AG09309 (cell line): ENCODE measurements around the gene BEAN1.
"Not testable (repeated sequence)": the region's sequence is repeated elsewhere in the genome, so short reads cannot be mapped to it uniquely, and the experiment has no call there.

ENCODE experiments used
- DNase-seq: peaks from one replicate; pipeline ENCODE4 v3.0.0-alpha.2; 2010; ENCODE audit warnings: low read depth
- H3K4me3 ChIP-seq: 2 replicates; pipeline ENCODE4 v1.5.1; 2011; ENCODE audit warnings: mild to moderate bottlenecking, low read depth, low read length, moderate library complexity; ENCODE audit not compliant: control insufficient read depth
- TF ChIP-seq, protein P1 (sequence below): IDR thresholded peaks from 2 replicates; pipeline ENCODE4 v1.5.1; 2011; ENCODE audit warnings: mild to moderate bottlenecking, low read depth, low read length, inconsistent platforms; ENCODE audit not compliant: insufficient read depth, control insufficient read depth; ENCODE audit errors: missing control alignments

The BEAN1 gene

DNA sequence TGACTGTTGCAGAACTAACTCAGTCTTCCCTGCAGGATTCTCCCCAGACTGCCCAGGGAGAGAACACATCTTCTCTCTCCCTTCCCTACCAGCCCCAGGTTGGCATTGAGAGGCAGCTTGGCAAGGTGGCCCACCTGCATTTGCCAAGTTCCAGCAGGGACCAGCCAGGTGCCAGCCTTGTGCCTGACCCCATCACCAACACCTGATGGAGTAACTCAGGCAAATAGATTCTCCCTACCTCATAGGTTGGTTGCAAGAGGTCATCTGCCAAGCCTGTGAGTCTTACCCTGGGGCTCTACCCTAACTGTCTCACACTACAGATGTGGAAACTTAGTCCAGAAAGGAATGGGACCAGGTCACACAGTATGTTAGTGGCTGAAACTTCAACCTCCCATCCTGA lies 20.4 kb downstream of the BEAN1 start:
- DNase-seq: no peak
- H3K4me3 ChIP-seq: no peak overlapping the region
- TF ChIP-seq, protein P1, sequence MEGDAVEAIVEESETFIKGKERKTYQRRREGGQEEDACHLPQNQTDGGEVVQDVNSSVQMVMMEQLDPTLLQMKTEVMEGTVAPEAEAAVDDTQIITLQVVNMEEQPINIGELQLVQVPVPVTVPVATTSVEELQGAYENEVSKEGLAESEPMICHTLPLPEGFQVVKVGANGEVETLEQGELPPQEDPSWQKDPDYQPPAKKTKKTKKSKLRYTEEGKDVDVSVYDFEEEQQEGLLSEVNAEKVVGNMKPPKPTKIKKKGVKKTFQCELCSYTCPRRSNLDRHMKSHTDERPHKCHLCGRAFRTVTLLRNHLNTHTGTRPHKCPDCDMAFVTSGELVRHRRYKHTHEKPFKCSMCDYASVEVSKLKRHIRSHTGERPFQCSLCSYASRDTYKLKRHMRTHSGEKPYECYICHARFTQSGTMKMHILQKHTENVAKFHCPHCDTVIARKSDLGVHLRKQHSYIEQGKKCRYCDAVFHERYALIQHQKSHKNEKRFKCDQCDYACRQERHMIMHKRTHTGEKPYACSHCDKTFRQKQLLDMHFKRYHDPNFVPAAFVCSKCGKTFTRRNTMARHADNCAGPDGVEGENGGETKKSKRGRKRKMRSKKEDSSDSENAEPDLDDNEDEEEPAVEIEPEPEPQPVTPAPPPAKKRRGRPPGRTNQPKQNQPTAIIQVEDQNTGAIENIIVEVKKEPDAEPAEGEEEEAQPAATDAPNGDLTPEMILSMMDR: no peak

DNA sequence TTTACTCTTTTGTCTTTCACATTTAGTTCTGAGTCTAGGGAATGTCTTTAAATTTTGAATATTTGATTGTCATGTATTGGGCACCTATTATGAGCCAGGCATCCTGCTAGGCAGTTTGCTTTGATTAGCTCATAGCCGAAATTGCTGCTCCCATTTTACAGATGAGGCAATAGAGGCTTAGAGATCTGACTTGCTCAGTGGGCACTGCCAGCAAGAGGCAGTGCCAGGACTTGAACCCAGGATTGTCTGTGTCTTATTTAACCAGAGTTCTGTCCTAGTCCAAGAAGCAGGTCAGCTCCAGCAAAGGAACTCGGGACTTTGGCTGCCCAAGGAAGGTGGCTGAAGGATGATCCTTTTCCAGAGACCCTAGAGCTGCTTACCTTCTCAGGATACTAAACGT lies 24.5 kb downstream of the BEAN1 start:
- DNase-seq: no peak
- TF ChIP-seq, protein P1: no peak
- H3K4me3 ChIP-seq: no peak overlapping the region

DNA sequence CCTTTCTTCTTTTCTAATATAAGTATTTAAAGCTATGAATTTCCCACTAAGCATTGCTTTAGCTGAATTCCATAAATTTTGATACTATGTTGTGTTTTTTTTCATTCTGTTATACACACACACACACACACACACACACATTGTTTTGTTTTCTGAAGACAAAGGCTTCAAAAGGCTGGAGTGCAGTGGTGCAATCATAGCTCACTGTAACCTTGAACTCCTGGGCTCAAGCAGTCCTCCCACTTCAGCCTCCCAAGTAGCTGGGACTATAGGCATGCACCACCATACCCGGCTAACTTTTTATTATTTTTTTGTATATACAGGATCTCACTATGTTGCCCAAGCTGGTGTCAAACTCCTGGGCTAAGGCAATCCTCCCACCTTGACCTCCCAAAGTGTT lies 26.1 kb downstream of the BEAN1 start:
- not testable (repeated sequence) for H3K4me3 ChIP-seq, DNase-seq

DNA sequence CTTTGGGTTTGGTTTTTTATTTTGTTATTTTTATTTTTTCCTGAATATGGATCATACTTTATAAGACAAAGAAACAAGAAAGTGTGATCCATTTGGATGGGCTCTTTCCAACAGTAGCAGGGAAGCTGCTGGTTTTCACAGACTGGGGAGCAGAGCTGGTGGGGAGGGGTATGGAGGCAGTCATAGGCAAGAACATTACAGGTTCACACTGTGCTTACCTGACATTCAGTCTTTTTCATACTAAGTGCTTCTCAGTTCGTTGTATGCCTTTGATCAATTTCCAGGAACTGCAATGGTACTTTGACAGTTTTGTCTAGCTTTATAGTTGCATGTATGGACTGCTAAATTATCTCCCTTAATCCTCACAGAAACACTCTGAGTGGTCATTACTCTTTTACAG lies 27.7 kb downstream of the BEAN1 start:
- TF ChIP-seq, protein P1: no peak
- DNase-seq: no peak

DNA sequence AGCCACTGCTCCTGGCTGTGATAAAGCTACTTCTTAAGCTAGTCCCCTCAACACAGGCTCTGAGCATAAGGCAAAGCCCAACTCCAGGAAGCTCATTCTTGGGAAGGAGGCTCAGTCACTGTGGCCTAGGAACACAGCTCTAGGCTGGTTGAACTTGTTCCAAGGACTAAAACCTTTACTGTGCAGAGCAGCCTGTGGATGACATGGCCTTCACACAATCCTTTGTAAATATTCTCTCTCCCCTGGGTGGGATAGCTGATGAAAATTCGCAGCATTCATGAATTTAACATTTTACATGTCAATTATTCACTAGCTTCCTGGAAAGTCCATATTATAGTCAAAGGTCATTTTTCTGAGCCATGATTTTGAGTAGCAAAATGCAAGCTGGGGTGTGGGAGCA lies 28.9 kb downstream of the BEAN1 start:
- H3K4me3 ChIP-seq: no peak overlapping the region
- TF ChIP-seq, protein P1: no peak
- no peak for DNase-seq

More for the DNA sequence above, 27.7 kb downstream of the BEAN1 start:
- no peak overlapping the region for H3K4me3 ChIP-seq

DNA sequence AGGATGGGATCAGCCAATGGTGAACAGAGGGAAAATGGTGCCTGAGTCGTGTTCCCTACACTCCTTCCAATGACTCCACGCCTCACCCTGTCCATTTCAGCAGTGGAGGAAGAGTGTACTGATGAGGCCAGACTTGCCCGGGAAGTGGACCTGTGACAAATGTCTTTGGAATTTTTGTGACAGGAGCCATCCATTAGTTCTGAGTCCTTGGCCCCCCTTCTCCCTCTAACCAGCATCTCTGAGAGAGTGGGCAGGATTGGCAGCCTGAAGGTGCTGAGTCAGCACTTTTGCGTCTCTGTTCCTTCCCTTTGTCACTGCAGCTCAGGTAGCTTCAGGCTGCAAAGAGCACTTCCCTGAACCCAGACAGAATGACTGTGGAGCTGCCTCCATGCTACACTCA lies 30.8 kb downstream of the BEAN1 start:
- H3K4me3 ChIP-seq: no peak overlapping the region
- TF ChIP-seq, protein P1: no peak
- DNase-seq: no peak

DNA sequence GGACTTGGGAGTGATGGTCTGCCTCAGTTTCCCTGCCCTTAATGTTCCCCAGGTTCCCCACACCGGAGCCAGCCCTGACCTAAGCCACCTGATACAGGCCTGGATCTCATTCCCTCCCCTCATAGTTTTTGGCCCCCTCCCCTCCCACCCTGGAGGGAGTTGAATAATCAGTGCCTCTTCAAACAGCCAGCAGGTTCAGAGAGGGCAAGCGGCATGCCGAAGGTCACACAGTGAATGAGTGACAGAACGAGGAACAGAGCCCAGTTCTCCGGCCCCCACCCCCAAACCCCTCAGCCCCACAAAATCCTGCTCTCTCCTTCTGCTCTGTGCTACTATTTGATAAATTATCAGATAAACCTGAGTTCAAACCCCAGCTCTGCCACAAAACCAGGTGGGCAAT lies 31.2 kb downstream of the BEAN1 start:
- TF ChIP-seq, protein P1: no peak
- no peak for DNase-seq
- H3K4me3 ChIP-seq: no peak overlapping the region
